ENCODE measurements around the gene NBPF3. TPM values are rescaled to one million over a fixed set of nuclear protein-coding genes. Genes with fewer than 3 reads are reported as not detected.

Gene NBPF3
- total and polyA plus RNA-seq, 4 donors, result 1.4 to 4.0 (median 1.7) TPM

DNA sequence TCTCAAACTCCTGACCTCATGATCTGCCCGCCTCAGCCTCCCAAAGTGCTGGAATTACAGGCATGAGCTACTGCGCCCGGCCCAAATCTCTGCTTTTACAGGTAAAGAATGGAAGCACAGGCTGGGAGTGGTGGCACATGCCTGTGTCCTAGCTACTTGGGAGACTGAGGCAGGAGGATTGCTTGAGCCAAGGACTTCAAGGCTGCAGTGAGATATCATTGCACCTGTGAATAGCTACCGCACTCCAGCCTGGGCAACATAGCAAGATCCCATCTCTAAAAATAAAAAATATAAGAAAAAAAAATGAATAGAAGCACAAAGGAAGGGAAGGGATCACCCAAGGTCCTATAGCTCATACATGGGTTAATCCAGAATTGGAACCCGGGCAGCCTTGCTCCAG, 84.3 kb downstream of the NBPF3 start:
- no peaks in the 10 kb centered on the region for H3K36me3 ChIP-seq (ENCODE audit: control insufficient read depth in 4 of 4, insufficient read depth in 3 of 4, low read depth in 1 of 4, low read length in 3 of 4)
- no peak overlapping the region for H3K9ac ChIP-seq (ENCODE audit: low read depth in 1 of 2, low read length in 2 of 2)
- TF ChIP-seq, protein P1, sequence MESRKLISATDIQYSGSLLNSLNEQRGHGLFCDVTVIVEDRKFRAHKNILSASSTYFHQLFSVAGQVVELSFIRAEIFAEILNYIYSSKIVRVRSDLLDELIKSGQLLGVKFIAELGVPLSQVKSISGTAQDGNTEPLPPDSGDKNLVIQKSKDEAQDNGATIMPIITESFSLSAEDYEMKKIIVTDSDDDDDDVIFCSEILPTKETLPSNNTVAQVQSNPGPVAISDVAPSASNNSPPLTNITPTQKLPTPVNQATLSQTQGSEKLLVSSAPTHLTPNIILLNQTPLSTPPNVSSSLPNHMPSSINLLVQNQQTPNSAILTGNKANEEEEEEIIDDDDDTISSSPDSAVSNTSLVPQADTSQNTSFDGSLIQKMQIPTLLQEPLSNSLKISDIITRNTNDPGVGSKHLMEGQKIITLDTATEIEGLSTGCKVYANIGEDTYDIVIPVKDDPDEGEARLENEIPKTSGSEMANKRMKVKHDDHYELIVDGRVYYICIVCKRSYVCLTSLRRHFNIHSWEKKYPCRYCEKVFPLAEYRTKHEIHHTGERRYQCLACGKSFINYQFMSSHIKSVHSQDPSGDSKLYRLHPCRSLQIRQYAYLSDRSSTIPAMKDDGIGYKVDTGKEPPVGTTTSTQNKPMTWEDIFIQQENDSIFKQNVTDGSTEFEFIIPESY (IDR thresholded peaks at IDR 0.05), result no peak
- TF ChIP-seq, protein P2, sequence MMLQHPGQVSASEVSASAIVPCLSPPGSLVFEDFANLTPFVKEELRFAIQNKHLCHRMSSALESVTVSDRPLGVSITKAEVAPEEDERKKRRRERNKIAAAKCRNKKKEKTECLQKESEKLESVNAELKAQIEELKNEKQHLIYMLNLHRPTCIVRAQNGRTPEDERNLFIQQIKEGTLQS (IDR thresholded peaks at IDR 0.05), result no peak
- TF ChIP-seq JUND (IDR thresholded peaks at IDR 0.05) (no peak), EGR1 (IDR thresholded peaks at IDR 0.05; ENCODE audit: low read depth in 2 of 2) (no peak), NR2F2 (IDR thresholded peaks at IDR 0.05) (no peak), RAD21 (IDR thresholded peaks at IDR 0.05) (no peak), RXRA (IDR thresholded peaks at IDR 0.05) (no peak), GABPA (IDR thresholded peaks at IDR 0.05 in 1 of 2, conservative IDR thresholded peaks at IDR 0.05 in 1 of 2) (no peak), FOXA2 (IDR thresholded peaks at IDR 0.05) (no peak), HNF4G (IDR thresholded peaks at IDR 0.05) (no peak), YY1 (IDR thresholded peaks at IDR 0.05) (no peak), HNF4A (conservative IDR thresholded peaks at IDR 0.05) (no peak), TAF1 (conservative IDR thresholded peaks at IDR 0.05) (no peak), FOXA1 (IDR thresholded peaks at IDR 0.05) (no peak), SP1 (IDR thresholded peaks at IDR 0.05) (no peak)
- TF ChIP-seq, protein P3, sequence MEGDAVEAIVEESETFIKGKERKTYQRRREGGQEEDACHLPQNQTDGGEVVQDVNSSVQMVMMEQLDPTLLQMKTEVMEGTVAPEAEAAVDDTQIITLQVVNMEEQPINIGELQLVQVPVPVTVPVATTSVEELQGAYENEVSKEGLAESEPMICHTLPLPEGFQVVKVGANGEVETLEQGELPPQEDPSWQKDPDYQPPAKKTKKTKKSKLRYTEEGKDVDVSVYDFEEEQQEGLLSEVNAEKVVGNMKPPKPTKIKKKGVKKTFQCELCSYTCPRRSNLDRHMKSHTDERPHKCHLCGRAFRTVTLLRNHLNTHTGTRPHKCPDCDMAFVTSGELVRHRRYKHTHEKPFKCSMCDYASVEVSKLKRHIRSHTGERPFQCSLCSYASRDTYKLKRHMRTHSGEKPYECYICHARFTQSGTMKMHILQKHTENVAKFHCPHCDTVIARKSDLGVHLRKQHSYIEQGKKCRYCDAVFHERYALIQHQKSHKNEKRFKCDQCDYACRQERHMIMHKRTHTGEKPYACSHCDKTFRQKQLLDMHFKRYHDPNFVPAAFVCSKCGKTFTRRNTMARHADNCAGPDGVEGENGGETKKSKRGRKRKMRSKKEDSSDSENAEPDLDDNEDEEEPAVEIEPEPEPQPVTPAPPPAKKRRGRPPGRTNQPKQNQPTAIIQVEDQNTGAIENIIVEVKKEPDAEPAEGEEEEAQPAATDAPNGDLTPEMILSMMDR (IDR thresholded peaks at IDR 0.05; ENCODE audit: low read depth, low read length, missing input control), result no peak
- TF ChIP-seq, protein P4, sequence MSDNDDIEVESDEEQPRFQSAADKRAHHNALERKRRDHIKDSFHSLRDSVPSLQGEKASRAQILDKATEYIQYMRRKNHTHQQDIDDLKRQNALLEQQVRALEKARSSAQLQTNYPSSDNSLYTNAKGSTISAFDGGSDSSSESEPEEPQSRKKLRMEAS (IDR thresholded peaks at IDR 0.05), result no peak
- TF ChIP-seq, protein P5, sequence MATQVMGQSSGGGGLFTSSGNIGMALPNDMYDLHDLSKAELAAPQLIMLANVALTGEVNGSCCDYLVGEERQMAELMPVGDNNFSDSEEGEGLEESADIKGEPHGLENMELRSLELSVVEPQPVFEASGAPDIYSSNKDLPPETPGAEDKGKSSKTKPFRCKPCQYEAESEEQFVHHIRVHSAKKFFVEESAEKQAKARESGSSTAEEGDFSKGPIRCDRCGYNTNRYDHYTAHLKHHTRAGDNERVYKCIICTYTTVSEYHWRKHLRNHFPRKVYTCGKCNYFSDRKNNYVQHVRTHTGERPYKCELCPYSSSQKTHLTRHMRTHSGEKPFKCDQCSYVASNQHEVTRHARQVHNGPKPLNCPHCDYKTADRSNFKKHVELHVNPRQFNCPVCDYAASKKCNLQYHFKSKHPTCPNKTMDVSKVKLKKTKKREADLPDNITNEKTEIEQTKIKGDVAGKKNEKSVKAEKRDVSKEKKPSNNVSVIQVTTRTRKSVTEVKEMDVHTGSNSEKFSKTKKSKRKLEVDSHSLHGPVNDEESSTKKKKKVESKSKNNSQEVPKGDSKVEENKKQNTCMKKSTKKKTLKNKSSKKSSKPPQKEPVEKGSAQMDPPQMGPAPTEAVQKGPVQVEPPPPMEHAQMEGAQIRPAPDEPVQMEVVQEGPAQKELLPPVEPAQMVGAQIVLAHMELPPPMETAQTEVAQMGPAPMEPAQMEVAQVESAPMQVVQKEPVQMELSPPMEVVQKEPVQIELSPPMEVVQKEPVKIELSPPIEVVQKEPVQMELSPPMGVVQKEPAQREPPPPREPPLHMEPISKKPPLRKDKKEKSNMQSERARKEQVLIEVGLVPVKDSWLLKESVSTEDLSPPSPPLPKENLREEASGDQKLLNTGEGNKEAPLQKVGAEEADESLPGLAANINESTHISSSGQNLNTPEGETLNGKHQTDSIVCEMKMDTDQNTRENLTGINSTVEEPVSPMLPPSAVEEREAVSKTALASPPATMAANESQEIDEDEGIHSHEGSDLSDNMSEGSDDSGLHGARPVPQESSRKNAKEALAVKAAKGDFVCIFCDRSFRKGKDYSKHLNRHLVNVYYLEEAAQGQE (IDR thresholded peaks at IDR 0.05), result no peak
- H3K4me3 ChIP-seq (ENCODE audit: low read depth in 1 of 3, low read length in 3 of 3), result no peak overlapping the region
- WGBS, result 90% methylated on average over 5 of the region's 5 CpGs
- no peaks in the 10 kb centered on the region for H3K9me3 ChIP-seq (ENCODE audit: control insufficient read depth in 4 of 4, low read length in 3 of 4)
- no peak overlapping the region for H3K27ac ChIP-seq (ENCODE audit: low read depth in 1 of 2, low read length in 2 of 2)
- H3K27me3 ChIP-seq (ENCODE audit: control insufficient read depth in 4 of 4, insufficient read depth in 4 of 4, low read length in 3 of 4), result no peaks in the 10 kb centered on the region
- DNase-seq (ENCODE audit: low spot score), result no peak
- H3K4me1 ChIP-seq (ENCODE audit: control insufficient read depth in 4 of 4, insufficient read depth in 4 of 4, low read length in 3 of 4), result peaks cover 0 to 3% (median 0%) of the 10 kb centered on the region in 4 donors
